GM12873 (cell line): ENCODE results near the gene CDH23.

Experiments used
- TF ChIP-seq, protein P1 (sequence below): IDR thresholded peaks from 2 replicates; pipeline ENCODE4 v1.5.1; 2012; ENCODE audit warnings: low read depth, mild to moderate bottlenecking, moderate library complexity, low read length, control low read depth; ENCODE audit not compliant: insufficient read depth; ENCODE audit errors: missing control alignments

CDH23 gene

GRCh38 chr10:71478173-71478572 lies 81.5 kb downstream of the CDH23 start:
- TF ChIP-seq, protein P1, sequence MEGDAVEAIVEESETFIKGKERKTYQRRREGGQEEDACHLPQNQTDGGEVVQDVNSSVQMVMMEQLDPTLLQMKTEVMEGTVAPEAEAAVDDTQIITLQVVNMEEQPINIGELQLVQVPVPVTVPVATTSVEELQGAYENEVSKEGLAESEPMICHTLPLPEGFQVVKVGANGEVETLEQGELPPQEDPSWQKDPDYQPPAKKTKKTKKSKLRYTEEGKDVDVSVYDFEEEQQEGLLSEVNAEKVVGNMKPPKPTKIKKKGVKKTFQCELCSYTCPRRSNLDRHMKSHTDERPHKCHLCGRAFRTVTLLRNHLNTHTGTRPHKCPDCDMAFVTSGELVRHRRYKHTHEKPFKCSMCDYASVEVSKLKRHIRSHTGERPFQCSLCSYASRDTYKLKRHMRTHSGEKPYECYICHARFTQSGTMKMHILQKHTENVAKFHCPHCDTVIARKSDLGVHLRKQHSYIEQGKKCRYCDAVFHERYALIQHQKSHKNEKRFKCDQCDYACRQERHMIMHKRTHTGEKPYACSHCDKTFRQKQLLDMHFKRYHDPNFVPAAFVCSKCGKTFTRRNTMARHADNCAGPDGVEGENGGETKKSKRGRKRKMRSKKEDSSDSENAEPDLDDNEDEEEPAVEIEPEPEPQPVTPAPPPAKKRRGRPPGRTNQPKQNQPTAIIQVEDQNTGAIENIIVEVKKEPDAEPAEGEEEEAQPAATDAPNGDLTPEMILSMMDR, result no peak

GRCh38 chr10:71478813-71479365 lies 82.2 kb downstream of the CDH23 start:
- TF ChIP-seq, protein P1, result no peak

- TF ChIP-seq, protein P1, result no peak
Observed at GRCh38 chr10:71479831-71480230, 83.1 kb downstream of the CDH23 start.

GRCh38 chr10:71480662-71481061 lies 83.9 kb downstream of the CDH23 start:
- TF ChIP-seq, protein P1, result no peak

GRCh38 chr10:71481746-71482410 lies 85.2 kb downstream of the CDH23 start:
- TF ChIP-seq, protein P1, result no peak

GRCh38 chr10:71482620-71483019 lies 85.9 kb downstream of the CDH23 start:
- TF ChIP-seq, protein P1, result no peak

GRCh38 chr10:71483135-71483534 lies 86.4 kb downstream of the CDH23 start:
- TF ChIP-seq, protein P1, result no peak
